Measurements from ENCODE around the gene RCAN2. TPM values are rescaled to one million over a fixed set of nuclear protein-coding genes. Genes with fewer than 3 reads are reported as not detected.
A peak's percentile ranks its signal among the peaks of the same experiment; 100 is the strongest.

RCAN2 gene
- total and polyA plus RNA-seq, 12 donors, result 2.3 to 14.4 (median 6.5) TPM

- no peak for TF ChIP-seq CTCF (IDR thresholded peaks at IDR 0.05)
- no peak for TF ChIP-seq POLR2A (IDR thresholded peaks at IDR 0.05)
- Histone ChIP-seq H3K36me3 (replicated peaks in 1 of 2) (no peaks in the 10 kb centered on the region), H3K27ac (peak overlapping the region in 2 of 5 donors; percentile 44 to 56), H3K27me3 (no peaks in the 10 kb centered on the region), H3K9me3 (replicated peaks in 1 of 3) (no peaks in the 10 kb centered on the region), H3K4me3 (no peak overlapping the region), H3K4me1 (replicated peaks in 1 of 2) (no peaks in the 10 kb centered on the region)
- intact Hi-C loops (cut with DNase I), result no loop called here
- DNase-seq, result peak in 3 of 7 donors; percentile 19 to 67 (median 30)
- WGBS, 4 donors, result 56 to 79% (median 72%) methylated on average over 2 of the region's 2 CpGs
Observed at GRCh38 chr6:46234156-46234556, 257.1 kb downstream of the RCAN2 start.

- intact Hi-C loops (cut with DNase I), result no loop called here
- TF ChIP-seq CTCF (IDR thresholded peaks at IDR 0.05), result no peak
- TF ChIP-seq POLR2A (IDR thresholded peaks at IDR 0.05), result no peak
- H3K27ac ChIP-seq, result peak overlapping the region in 1 of 5 donors; percentile 13
- 92 to 98% (median 97%) methylated on average over 3 of the region's 3 CpGs for WGBS, 4 donors
- H3K4me3 ChIP-seq, result no peak overlapping the region
- no peaks in the 10 kb centered on the region for H3K27me3 ChIP-seq
- no peaks in the 10 kb centered on the region for H3K36me3 ChIP-seq (replicated peaks in 1 of 2)
- H3K4me1 ChIP-seq (replicated peaks in 1 of 2), result no peaks in the 10 kb centered on the region
- DNase-seq, result no peak
- H3K9me3 ChIP-seq (replicated peaks in 1 of 3), result no peaks in the 10 kb centered on the region
Observed at GRCh38 chr6:46233129-46233528, 258.1 kb downstream of the RCAN2 start.

GRCh38 chr6:46222286-46222685 lies 269.0 kb downstream of the RCAN2 start:
- Histone ChIP-seq H3K4me1 (replicated peaks in 1 of 2) (peaks cover 0 to 14% of the 10 kb centered on the region in 2 donors), H3K36me3 (replicated peaks in 1 of 2) (no peaks in the 10 kb centered on the region), H3K9me3 (replicated peaks in 1 of 3) (no peaks in the 10 kb centered on the region), H3K27me3 (no peaks in the 10 kb centered on the region), H3K27ac (no peak overlapping the region), H3K4me3 (no peak overlapping the region)
- TF ChIP-seq POLR2A (IDR thresholded peaks at IDR 0.05), result no peak
- no peak for TF ChIP-seq CTCF (IDR thresholded peaks at IDR 0.05)
- DNase-seq, result peak in 1 of 7 donors; percentile 17
- WGBS, 4 donors, result 10 to 34% (median 17%) methylated on average over 1 of the region's 1 CpG
- intact Hi-C loops (cut with DNase I), result loop anchor here (5.0 kb wide), 3 partner anchors 130 to 190 kb away; no protein-coding TSS in a partner anchor

GRCh38 chr6:46221222-46221793 lies 269.9 kb downstream of the RCAN2 start:
- TF ChIP-seq CTCF (IDR thresholded peaks at IDR 0.05) (peak; percentile 74 to 96 (median 94)), POLR2A (IDR thresholded peaks at IDR 0.05) (no peak)
- whole genome bisulfite sequencing, 4 donors, result 45 to 49% (median 47%) methylated on average over 4 of the region's 4 CpGs
- no peaks in the 10 kb centered on the region for H3K9me3 ChIP-seq (replicated peaks in 1 of 3)
- no peak overlapping the region for H3K4me3 ChIP-seq
- H3K36me3 ChIP-seq (replicated peaks in 1 of 2), result no peaks in the 10 kb centered on the region
- H3K27me3 ChIP-seq, result no peaks in the 10 kb centered on the region
- DNase-seq, result peak in 1 of 7 donors; percentile 13
- intact Hi-C loops (cut with DNase I), result loop anchor here (5.0 kb wide), 3 partner anchors 129 to 191 kb away; no protein-coding TSS in a partner anchor
- H3K27ac ChIP-seq, result no peak overlapping the region
- peaks cover 0 to 21% of the 10 kb centered on the region in 2 donors for H3K4me1 ChIP-seq (replicated peaks in 1 of 2)

Data from adrenal gland (tissue), 12 donors.